PFSK-1 (cell line): ENCODE data around the gene PDGFRB.

Source experiments
- POLR2AphosphoS5 ChIP-seq: IDR thresholded peaks from 2 replicates; pipeline ENCODE4 v1.6.1; 2012; ENCODE audit warnings: low read depth, mild to moderate bottlenecking, control low read depth, low read length, moderate library complexity
- REST ChIP-seq, 2 experiments: IDR thresholded peaks; 2 replicates each; pipeline versions ENCODE4 v1.6.1 to v1.8.0; 2011 to 2012; ENCODE audit warnings: low read depth in 2 of 2, low read length in 2 of 2, control low read depth in 1 of 2, inconsistent platforms in 1 of 2, mild to moderate bottlenecking in 1 of 2, moderate library complexity in 1 of 2; ENCODE audit not compliant: insufficient read depth in 1 of 2
- SIN3A ChIP-seq: IDR thresholded peaks from 2 replicates; pipeline ENCODE4 v1.6.1; 2012; ENCODE audit warnings: mild to moderate bottlenecking, low read length, moderate library complexity, borderline replicate concordance; ENCODE audit not compliant: insufficient read depth
- TAF1 ChIP-seq: IDR thresholded peaks from 2 replicates; pipeline ENCODE4 v1.6.1; 2012; ENCODE audit warnings: low read length, control low read depth, borderline replicate concordance; ENCODE audit not compliant: insufficient read depth

GRCh38 chr5:150139334-150139733 lies 16.3 kb downstream of the PDGFRB start:
- TF ChIP-seq REST (IDR thresholded peaks at IDR 0.05; ENCODE audit: insufficient read depth in 1 of 2, low read depth in 2 of 2, low read length in 2 of 2) = no peak
- no peak for TF ChIP-seq TAF1
- TF ChIP-seq POLR2AphosphoS5 = no peak
- no peak for TF ChIP-seq SIN3A
